Epithelial cell of proximal tubule (primary cell): ENCODE measurements around the gene IL18. TPM values are rescaled to one million over a fixed set of nuclear protein-coding genes. Genes with fewer than 3 reads are reported as not detected.
"Not testable (repeated sequence)": the region's sequence is repeated elsewhere in the genome, so short reads cannot be mapped to it uniquely, and the experiment has no call there.

ENCODE experiments used
- DNase-seq: peaks from one replicate; pipeline ENCODE4 v3.0.0-alpha.2; 2011; ENCODE audit warnings: low read depth
- H3K4me3 ChIP-seq: 2 replicates; pipeline ENCODE4 v1.5.1; 2011; ENCODE audit warnings: low read depth, mild to moderate bottlenecking, low read length
- CTCF ChIP-seq: conservative IDR thresholded peaks from 2 replicates; pipeline ENCODE4 v1.5.1; 2012; ENCODE audit warnings: low read depth, mild to moderate bottlenecking, low read length
- total RNA-seq: library from RNA; depleted of rRNA; stranded (reverse); fragments of >200 nt; gene quantifications from 2 replicates; pipeline ENCODE4 v1.2.3, GENCODE V29; 2015

IL18 gene
- total RNA-seq, 1 donor from 2014 or later, result 31.3 TPM

- TF ChIP-seq CTCF, result no peak
- H3K4me3 ChIP-seq, result no peak overlapping the region
- DNase-seq, result no peak
Observed at GRCh38 chr11:112196519-112197087, 32.7 kb upstream of the IL18 start.

GRCh38 chr11:112195951-112196351 is 32.1 kb upstream of the IL18 start:
- H3K4me3 ChIP-seq, result no peak overlapping the region
- peak; percentile 60 for DNase-seq

GRCh38 chr11:112195113-112195512 is 31.2 kb upstream of the IL18 start:
- not testable (repeated sequence) for H3K4me3 ChIP-seq
- peak; percentile 32 for DNase-seq

More at GRCh38 chr11:112195951-112196351, 32.1 kb upstream of the IL18 start:
- TF ChIP-seq CTCF, result no peak

GRCh38 chr11:112186304-112186703 is 22.4 kb upstream of the IL18 start:
- no peak overlapping the region for H3K4me3 ChIP-seq
- no peak for DNase-seq
- TF ChIP-seq CTCF, result no peak

GRCh38 chr11:112185883-112186282 is 22.0 kb upstream of the IL18 start:
- DNase-seq, result no peak
- H3K4me3 ChIP-seq, result no peak overlapping the region
- no peak for TF ChIP-seq CTCF

GRCh38 chr11:112182867-112183266 is 19.0 kb upstream of the IL18 start:
- no peak for TF ChIP-seq CTCF
- no peak overlapping the region for H3K4me3 ChIP-seq
- DNase-seq, result no peak

- no peak for TF ChIP-seq CTCF
- DNase-seq, result no peak
- H3K4me3 ChIP-seq, result no peak overlapping the region
Observed at GRCh38 chr11:112179601-112180000, 15.7 kb upstream of the IL18 start.
